ENCODE data around the gene ANKRD53.

Gene ANKRD53

DNA sequence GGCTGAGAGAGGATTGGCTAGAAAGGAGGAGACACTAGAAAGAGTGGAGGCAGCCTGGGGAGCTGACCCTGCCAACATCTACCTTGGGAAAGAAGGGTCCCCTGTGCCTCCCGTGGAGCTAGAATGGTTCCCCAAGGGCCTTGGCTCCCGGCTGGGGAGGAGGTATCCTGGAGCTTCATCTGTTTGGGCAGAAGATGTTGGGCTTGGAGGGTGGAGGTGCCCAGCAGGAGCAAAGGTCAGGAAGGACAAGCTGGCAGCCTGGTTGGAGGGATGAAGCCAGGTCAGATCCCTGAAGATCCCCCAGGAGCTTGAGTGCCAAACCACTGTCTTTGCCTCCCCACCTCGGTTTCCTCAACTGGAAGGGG is 39.9 kb upstream of the ANKRD53 start:
- POLR2A ChIA-PET, result no interaction called here
- CTCF ChIA-PET, result interaction anchor here (1.0 kb wide), 2 partner anchors 9 to 10 kb away, joined by 3 to 4 read pairs; no protein-coding TSS in a partner anchor
- no peak for DNase-seq (ENCODE audit: extremely low spot score)
- no peak for TF ChIP-seq CTBP1 (IDR thresholded peaks at IDR 0.05; ENCODE audit: borderline replicate concordance)
- TF ChIP-seq SP1 (IDR thresholded peaks at IDR 0.05), result no peak
- TF ChIP-seq FOXM1 (IDR thresholded peaks at IDR 0.05; ENCODE audit: borderline replicate concordance), result no peak
- TF ChIP-seq TARDBP (IDR thresholded peaks at IDR 0.05), result no peak
- TF ChIP-seq, protein P1, sequence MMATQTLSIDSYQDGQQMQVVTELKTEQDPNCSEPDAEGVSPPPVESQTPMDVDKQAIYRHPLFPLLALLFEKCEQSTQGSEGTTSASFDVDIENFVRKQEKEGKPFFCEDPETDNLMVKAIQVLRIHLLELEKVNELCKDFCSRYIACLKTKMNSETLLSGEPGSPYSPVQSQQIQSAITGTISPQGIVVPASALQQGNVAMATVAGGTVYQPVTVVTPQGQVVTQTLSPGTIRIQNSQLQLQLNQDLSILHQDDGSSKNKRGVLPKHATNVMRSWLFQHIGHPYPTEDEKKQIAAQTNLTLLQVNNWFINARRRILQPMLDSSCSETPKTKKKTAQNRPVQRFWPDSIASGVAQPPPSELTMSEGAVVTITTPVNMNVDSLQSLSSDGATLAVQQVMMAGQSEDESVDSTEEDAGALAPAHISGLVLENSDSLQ (IDR thresholded peaks at IDR 0.05), result no peak
- no peak for TF ChIP-seq SUZ12 (IDR thresholded peaks at IDR 0.05)
- TF ChIP-seq ARNT (IDR thresholded peaks at IDR 0.05), result no peak
- no peak for TF ChIP-seq ELF4 (IDR thresholded peaks at IDR 0.05)
- TF ChIP-seq FOXA1 (IDR thresholded peaks at IDR 0.05), result no peak
- no peak for TF ChIP-seq LEF1 (IDR thresholded peaks at IDR 0.05; ENCODE audit: borderline replicate concordance)
- TF ChIP-seq L3MBTL2 (conservative IDR thresholded peaks at IDR 0.05), result no peak
- TF ChIP-seq NFRKB (IDR thresholded peaks at IDR 0.05), result no peak
- no peak for TF ChIP-seq BHLHE40 (IDR thresholded peaks at IDR 0.05; ENCODE audit: borderline replicate concordance)
- no peak for TF ChIP-seq FOXK2 (IDR thresholded peaks at IDR 0.05)
- no peak for TF ChIP-seq HDGF (IDR thresholded peaks at IDR 0.05; ENCODE audit: borderline replicate concordance)
- no peak for TF ChIP-seq ZNF384 (IDR thresholded peaks at IDR 0.05)

DNA sequence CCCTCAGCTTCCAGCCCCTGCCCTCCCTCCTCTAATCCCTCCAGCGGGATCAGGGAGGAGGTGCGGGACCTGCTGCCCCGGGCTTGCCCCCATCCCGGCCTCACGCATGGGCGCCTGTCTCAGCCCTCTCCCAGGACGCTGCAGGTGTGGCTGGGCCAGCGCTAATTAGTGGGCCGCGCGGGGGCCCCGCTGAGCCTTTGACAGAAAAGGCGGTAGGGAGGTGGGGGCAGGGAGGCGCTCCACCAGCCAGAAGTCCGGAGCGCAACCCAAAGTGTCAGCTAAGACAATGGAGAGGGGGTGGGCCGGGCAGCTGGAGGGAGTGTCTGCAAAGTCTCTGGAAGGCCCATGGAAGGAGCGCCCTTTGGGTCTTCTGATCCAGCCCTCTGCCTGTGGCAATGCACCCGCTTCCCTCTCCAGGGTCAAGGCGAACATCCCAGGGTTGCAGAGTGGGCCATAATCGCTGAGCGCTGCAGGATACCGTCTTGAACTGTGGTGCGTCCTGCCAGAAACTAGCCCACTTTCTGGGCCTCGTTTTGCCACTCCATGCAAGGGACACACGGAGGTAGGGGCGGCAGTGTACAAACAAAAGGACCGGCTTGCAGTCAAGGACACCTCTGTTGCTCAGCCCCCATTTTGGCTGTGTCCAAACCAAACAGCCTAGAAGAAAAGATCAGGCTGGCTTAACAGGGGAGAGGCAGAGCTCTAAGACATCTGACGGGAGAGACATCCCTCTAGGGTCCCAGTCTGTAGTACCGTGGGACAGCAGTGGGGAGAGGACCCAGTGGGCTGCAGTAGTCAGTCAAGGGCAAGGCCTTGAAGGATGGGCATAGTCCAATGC is 39.2 kb upstream of the ANKRD53 start:
- CTCF ChIA-PET, result interaction anchor here (1.0 kb wide), 3 partner anchors 8 to 19 kb away, joined by 3 to 4 read pairs (median 3); no protein-coding TSS in a partner anchor
- POLR2A ChIA-PET, result no interaction called here
- TF ChIP-seq BHLHE40 (IDR thresholded peaks at IDR 0.05; ENCODE audit: borderline replicate concordance) (no peak), HDGF (IDR thresholded peaks at IDR 0.05; ENCODE audit: borderline replicate concordance) (no peak), SP1 (IDR thresholded peaks at IDR 0.05) (no peak), CTBP1 (IDR thresholded peaks at IDR 0.05; ENCODE audit: borderline replicate concordance) (no peak), ARNT (IDR thresholded peaks at IDR 0.05) (no peak), ELF4 (IDR thresholded peaks at IDR 0.05) (no peak), ZNF384 (IDR thresholded peaks at IDR 0.05) (no peak), FOXA1 (IDR thresholded peaks at IDR 0.05) (no peak), L3MBTL2 (conservative IDR thresholded peaks at IDR 0.05) (no peak), SUZ12 (IDR thresholded peaks at IDR 0.05) (no peak), LEF1 (IDR thresholded peaks at IDR 0.05; ENCODE audit: borderline replicate concordance) (no peak), FOXK2 (IDR thresholded peaks at IDR 0.05) (no peak), FOXM1 (IDR thresholded peaks at IDR 0.05; ENCODE audit: borderline replicate concordance) (no peak), NFRKB (IDR thresholded peaks at IDR 0.05) (no peak), TARDBP (IDR thresholded peaks at IDR 0.05) (no peak)
- TF ChIP-seq, protein P1 (IDR thresholded peaks at IDR 0.05), result no peak
- no peak for DNase-seq (ENCODE audit: extremely low spot score)

DNA sequence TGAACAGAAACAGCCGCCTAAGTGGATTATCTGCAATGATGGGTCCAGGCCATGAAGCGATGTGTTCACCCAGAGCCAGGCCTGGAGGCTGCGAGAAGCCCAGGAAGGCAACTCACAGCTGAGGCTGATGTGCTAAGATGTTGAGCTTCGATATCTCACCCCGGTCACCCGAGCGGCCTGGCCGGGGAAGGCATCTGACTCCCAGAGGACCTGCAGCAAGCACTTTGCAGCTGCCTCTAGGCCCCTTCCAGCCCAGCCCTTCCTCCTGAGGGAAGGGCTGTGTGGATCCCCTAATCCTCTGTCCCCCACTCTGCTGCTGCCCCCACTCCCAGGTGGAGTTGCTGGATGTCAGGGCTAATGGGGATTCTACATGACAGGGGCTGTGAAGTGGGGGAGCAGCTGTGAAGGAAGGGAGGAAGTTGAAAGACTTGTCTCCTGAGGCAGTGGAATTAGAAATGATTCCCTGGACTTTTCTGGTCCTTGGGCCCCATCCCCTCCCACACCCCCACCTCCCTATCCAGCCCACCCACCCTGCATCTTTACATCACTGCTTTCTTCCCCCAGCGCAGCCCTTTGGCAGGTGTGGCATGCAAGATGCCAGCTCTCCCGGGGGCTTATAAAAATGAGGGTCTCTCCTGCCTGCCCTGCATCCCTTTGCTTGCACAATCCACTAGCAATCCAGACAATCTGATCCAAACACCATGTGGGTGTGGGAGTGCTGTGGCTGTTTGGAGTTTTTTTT is 38.4 kb upstream of the ANKRD53 start:
- ChIA-PET CTCF (interaction anchor here (1.0 kb wide), 1 partner anchor 20 kb away, joined by 3 read pairs; no protein-coding TSS in a partner anchor), POLR2A (no interaction called here)
- DNase-seq (ENCODE audit: extremely low spot score), result no peak
- TF ChIP-seq NFRKB (IDR thresholded peaks at IDR 0.05) (no peak), FOXK2 (IDR thresholded peaks at IDR 0.05) (no peak), ELF4 (IDR thresholded peaks at IDR 0.05) (no peak), FOXM1 (IDR thresholded peaks at IDR 0.05; ENCODE audit: borderline replicate concordance) (no peak), SP1 (IDR thresholded peaks at IDR 0.05) (no peak), ZNF384 (IDR thresholded peaks at IDR 0.05) (no peak), ARNT (IDR thresholded peaks at IDR 0.05) (no peak), SUZ12 (IDR thresholded peaks at IDR 0.05) (no peak), FOXA1 (IDR thresholded peaks at IDR 0.05) (no peak), LEF1 (IDR thresholded peaks at IDR 0.05; ENCODE audit: borderline replicate concordance) (no peak), TARDBP (IDR thresholded peaks at IDR 0.05) (no peak), BHLHE40 (IDR thresholded peaks at IDR 0.05; ENCODE audit: borderline replicate concordance) (no peak)

DNA sequence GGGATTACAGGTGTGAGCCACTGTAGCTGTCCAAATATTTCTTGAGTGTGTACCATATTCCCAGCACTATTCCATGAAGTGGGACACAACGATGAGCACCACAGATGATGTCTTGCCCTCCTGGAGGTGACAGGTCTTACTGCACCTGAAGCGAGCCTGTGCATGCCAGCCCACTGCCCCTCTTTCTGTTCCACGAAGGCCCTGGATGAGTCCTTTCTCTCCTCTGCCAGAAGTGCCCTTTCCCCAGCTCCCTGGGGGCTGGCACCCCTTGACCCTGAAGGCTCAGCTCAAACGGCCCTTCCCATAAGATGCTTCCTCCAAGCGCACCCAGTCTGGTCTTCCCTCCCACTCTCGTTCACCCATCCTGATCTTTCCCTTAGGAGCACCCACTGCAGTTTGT is 37.2 kb upstream of the ANKRD53 start:
- CTCF ChIA-PET, result interaction anchor here (1.7 kb wide), 1 partner anchor 152 kb away, joined by 5 read pairs; no protein-coding TSS in a partner anchor
- DNase-seq (ENCODE audit: extremely low spot score), result no peak
- POLR2A ChIA-PET, result no interaction called here
- no peak for TF ChIP-seq CTBP1 (IDR thresholded peaks at IDR 0.05; ENCODE audit: borderline replicate concordance)
- TF ChIP-seq ELF4 (IDR thresholded peaks at IDR 0.05), result no peak
- no peak for TF ChIP-seq ARNT (IDR thresholded peaks at IDR 0.05)
- TF ChIP-seq FOXM1 (IDR thresholded peaks at IDR 0.05; ENCODE audit: borderline replicate concordance), result no peak
- no peak for TF ChIP-seq LEF1 (IDR thresholded peaks at IDR 0.05; ENCODE audit: borderline replicate concordance)
- no peak for TF ChIP-seq FOXK2 (IDR thresholded peaks at IDR 0.05)
- TF ChIP-seq ZNF384 (IDR thresholded peaks at IDR 0.05), result no peak
- TF ChIP-seq, protein P1 (IDR thresholded peaks at IDR 0.05), result no peak
- no peak for TF ChIP-seq L3MBTL2 (conservative IDR thresholded peaks at IDR 0.05)
- TF ChIP-seq NFRKB (IDR thresholded peaks at IDR 0.05), result no peak
- TF ChIP-seq BHLHE40 (IDR thresholded peaks at IDR 0.05; ENCODE audit: borderline replicate concordance), result no peak
- TF ChIP-seq FOXA1 (IDR thresholded peaks at IDR 0.05), result no peak
- no peak for TF ChIP-seq HDGF (IDR thresholded peaks at IDR 0.05; ENCODE audit: borderline replicate concordance)
- TF ChIP-seq TARDBP (IDR thresholded peaks at IDR 0.05), result no peak
- TF ChIP-seq SP1 (IDR thresholded peaks at IDR 0.05), result no peak

DNA sequence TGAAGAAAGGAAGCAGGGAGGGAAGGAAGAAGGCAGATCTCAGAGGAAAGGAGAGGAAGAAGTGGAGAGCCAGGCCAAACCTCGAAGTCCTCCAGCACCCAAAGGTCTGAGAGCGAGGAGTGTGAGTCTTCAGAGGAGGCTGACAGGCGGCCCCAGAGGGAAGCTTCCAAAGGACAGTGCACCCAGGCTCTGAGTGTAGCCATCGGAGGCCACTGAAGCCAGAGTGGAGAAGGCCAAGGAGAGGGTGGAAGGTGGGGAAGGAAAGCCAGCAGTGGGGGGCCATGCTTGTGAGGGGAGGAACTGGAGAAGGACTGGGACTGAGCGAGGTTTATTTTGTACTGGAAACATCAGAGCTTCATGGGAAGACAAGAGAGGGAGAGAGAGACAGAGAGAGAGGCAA is 36.7 kb upstream of the ANKRD53 start:
- DNase-seq (ENCODE audit: extremely low spot score), result no peak
- POLR2A ChIA-PET, result no interaction called here
- CTCF ChIA-PET, result interaction anchor here (1.0 to 1.7 kb wide), 2 partner anchors 22 to 152 kb away, joined by 4 to 5 read pairs; no protein-coding TSS in a partner anchor
- TF ChIP-seq ARNT (IDR thresholded peaks at IDR 0.05) (no peak), L3MBTL2 (conservative IDR thresholded peaks at IDR 0.05) (no peak), ELF4 (IDR thresholded peaks at IDR 0.05) (no peak), NFRKB (IDR thresholded peaks at IDR 0.05) (no peak), SUZ12 (IDR thresholded peaks at IDR 0.05) (no peak), BHLHE40 (IDR thresholded peaks at IDR 0.05; ENCODE audit: borderline replicate concordance) (no peak), TARDBP (IDR thresholded peaks at IDR 0.05) (no peak), FOXM1 (IDR thresholded peaks at IDR 0.05; ENCODE audit: borderline replicate concordance) (no peak)
- TF ChIP-seq, protein P1 (IDR thresholded peaks at IDR 0.05), result no peak
